Trophoblast cell (in vitro differentiated cells and primary cell): Measurements from ENCODE around the gene CTBP2.

Experiments
- DNase-seq, 2 donors: peaks; one replicate each; pipeline ENCODE4 v3.0.0-alpha.2; 2016
- H2AFZ ChIP-seq: 2 replicates; pipeline ENCODE4 v1.6.1; 2013; ENCODE audit warnings: low read length, moderate library complexity, mild to moderate bottlenecking; ENCODE audit not compliant: insufficient read depth, poor library complexity
- H2AK5ac ChIP-seq: 2 replicates; pipeline ENCODE4 v1.6.1; 2013; ENCODE audit warnings: mild to moderate bottlenecking, low read length
- H2BK120ac ChIP-seq: 2 replicates; pipeline ENCODE4 v1.6.1; 2013; ENCODE audit warnings: low read length, mild to moderate bottlenecking, moderate library complexity; ENCODE audit not compliant: insufficient read depth, poor library complexity
- H2BK12ac ChIP-seq: 2 replicates; pipeline ENCODE4 v1.6.1; 2013; ENCODE audit warnings: mild to moderate bottlenecking, low read length, moderate library complexity
- H2BK5ac ChIP-seq: 2 replicates; pipeline ENCODE4 v1.6.1; 2013; ENCODE audit warnings: low read length, low read depth, moderate library complexity, mild to moderate bottlenecking; ENCODE audit not compliant: poor library complexity
- H3K14ac ChIP-seq: 2 replicates; pipeline ENCODE4 v1.6.1; 2013; ENCODE audit warnings: mild to moderate bottlenecking, low read length
- H3K18ac ChIP-seq: 2 replicates; pipeline ENCODE4 v1.6.1; 2013; ENCODE audit warnings: mild to moderate bottlenecking, low read length
- H3K23ac ChIP-seq: 2 replicates; pipeline ENCODE4 v1.6.1; 2013; ENCODE audit warnings: low read length
- H3K27ac ChIP-seq: 2 replicates; pipeline ENCODE4 v1.5.1; 2013; ENCODE audit warnings: low read depth, mild to moderate bottlenecking, inconsistent platforms, low read length, moderate library complexity
- H3K27me3 ChIP-seq: 2 replicates; pipeline ENCODE4 v1.6.1; 2013; ENCODE audit warnings: inconsistent platforms, mild to moderate bottlenecking, low read length, moderate library complexity; ENCODE audit not compliant: insufficient read depth
- H3K36me3 ChIP-seq, 2 experiments: 1 replicate in 1 of 2; 2 replicates in 1 of 2; pipeline ENCODE4 v1.6.1; 2013; ENCODE audit warnings: low read length in 2 of 2, mild to moderate bottlenecking in 2 of 2, moderate library complexity in 1 of 2; ENCODE audit not compliant: insufficient read depth in 2 of 2, control insufficient read depth in 1 of 2
- H3K4ac ChIP-seq: 2 replicates; pipeline ENCODE4 v1.6.1; 2013; ENCODE audit warnings: low read depth, mild to moderate bottlenecking, low read length, moderate library complexity
- H3K4me1 ChIP-seq, 2 experiments: 1 replicate in 1 of 2; 2 replicates in 1 of 2; pipeline ENCODE4 v1.6.1; 2013; ENCODE audit warnings: low read length in 2 of 2, mild to moderate bottlenecking in 2 of 2, moderate library complexity in 1 of 2; ENCODE audit not compliant: insufficient read depth in 2 of 2, control insufficient read depth in 1 of 2
- H3K4me2 ChIP-seq: 2 replicates; pipeline ENCODE4 v1.6.1; 2013; ENCODE audit warnings: inconsistent platforms, mild to moderate bottlenecking, low read length, moderate library complexity
- H3K4me3 ChIP-seq: 2 replicates; pipeline ENCODE4 v1.5.1; 2013; ENCODE audit warnings: mild to moderate bottlenecking, low read depth, low read length, inconsistent platforms
- H3K79me1 ChIP-seq: one replicate; pipeline ENCODE4 v1.6.1; 2013; ENCODE audit warnings: low read length
- H3K79me2 ChIP-seq: 2 replicates; pipeline ENCODE4 v1.6.1; 2013; ENCODE audit warnings: low read length, mild to moderate bottlenecking; ENCODE audit not compliant: control insufficient read depth, insufficient read depth, poor library complexity
- H3K9ac ChIP-seq: 2 replicates; pipeline ENCODE4 v1.6.1; 2013; ENCODE audit warnings: mild to moderate bottlenecking, low read length
- H3K9me3 ChIP-seq: 2 replicates; pipeline ENCODE4 v1.6.1; 2013; ENCODE audit warnings: low read depth, mild to moderate bottlenecking, control low read depth, inconsistent platforms, low read length; ENCODE audit not compliant: insufficient read depth
- H4K12ac ChIP-seq: 2 replicates; pipeline ENCODE4 v1.6.1; 2013; ENCODE audit warnings: low read depth, mild to moderate bottlenecking, low read length, moderate library complexity
- H4K8ac ChIP-seq: 2 replicates; pipeline ENCODE4 v1.6.1; 2013; ENCODE audit warnings: low read depth, mild to moderate bottlenecking, low read length, moderate library complexity
- H4K91ac ChIP-seq: one replicate; pipeline ENCODE4 v1.6.1; 2013; ENCODE audit warnings: low read depth, mild to moderate bottlenecking, low read length, moderate library complexity
- WGBS: extraction: QIAGEN DNeasy Blood & Tissue Kit; methylation state at CpG from one replicate; pipeline ENCODE4 v1.1.7; 2013; ENCODE audit warnings: missing lambda C conversion rate; ENCODE audit not compliant: insufficient read length, insufficient coverage; ENCODE audit errors: extremely low coverage; 5-methylcytosine and 5-hydroxymethylcytosine counted together

Gene CTBP2

GRCh38 chr10:125130916-125131315 lies 29.4 kb downstream of the CTBP2 start:
- DNase-seq, result no peak
- no peak overlapping the region for H2AFZ ChIP-seq
- no peak overlapping the region for H3K23ac ChIP-seq
- H3K14ac ChIP-seq, result no peak overlapping the region
- peaks cover 13 to 24% of the 10 kb centered on the region in 2 experiments for H3K4me1 ChIP-seq
- no peak overlapping the region for H2BK12ac ChIP-seq
- H3K4ac ChIP-seq, result no peak overlapping the region
- H3K27me3 ChIP-seq, result no peaks in the 10 kb centered on the region
- H3K4me3 ChIP-seq, result no peak overlapping the region
- no peak overlapping the region for H4K8ac ChIP-seq
- no peak overlapping the region for H4K91ac ChIP-seq
- no peak overlapping the region for H2BK120ac ChIP-seq
- no peak overlapping the region for H2BK5ac ChIP-seq
- H3K79me2 ChIP-seq, result peaks cover 7% of the 10 kb centered on the region
- no peak overlapping the region for H2AK5ac ChIP-seq
- no peak overlapping the region for H3K27ac ChIP-seq
- whole genome bisulfite sequencing, result no CpG with 5 or more reads among the region's 15 CpGs
- no peak overlapping the region for H3K4me2 ChIP-seq
- no peak overlapping the region for H4K12ac ChIP-seq
- no peak overlapping the region for H3K18ac ChIP-seq
- H3K9ac ChIP-seq, result no peak overlapping the region
- no peaks in the 10 kb centered on the region for H3K79me1 ChIP-seq
- H3K36me3 ChIP-seq, result peaks cover 17 to 28% of the 10 kb centered on the region in 2 experiments
- peaks cover 2% of the 10 kb centered on the region for H3K9me3 ChIP-seq

GRCh38 chr10:125130260-125130659 lies 30.1 kb downstream of the CTBP2 start:
- no peak overlapping the region for H4K12ac ChIP-seq
- H3K4ac ChIP-seq, result peak overlapping the region; percentile 55
- peaks cover 15 to 29% of the 10 kb centered on the region in 2 experiments for H3K4me1 ChIP-seq
- H3K9ac ChIP-seq, result no peak overlapping the region
- H3K4me3 ChIP-seq, result no peak overlapping the region
- H3K27ac ChIP-seq, result no peak overlapping the region
- H3K27me3 ChIP-seq, result no peaks in the 10 kb centered on the region
- no peak overlapping the region for H2BK12ac ChIP-seq
- H2AK5ac ChIP-seq, result no peak overlapping the region
- no peak overlapping the region for H2BK5ac ChIP-seq
- no peak overlapping the region for H3K4me2 ChIP-seq
- no peak overlapping the region for H3K18ac ChIP-seq
- H3K23ac ChIP-seq, result no peak overlapping the region
- H3K79me2 ChIP-seq, result peaks cover 7% of the 10 kb centered on the region
- H4K91ac ChIP-seq, result no peak overlapping the region
- H2BK120ac ChIP-seq, result no peak overlapping the region
- H3K9me3 ChIP-seq, result peaks cover 2% of the 10 kb centered on the region
- H3K36me3 ChIP-seq, result peaks cover 17 to 31% of the 10 kb centered on the region in 2 experiments
- no peak overlapping the region for H4K8ac ChIP-seq
- H3K79me1 ChIP-seq, result no peaks in the 10 kb centered on the region
- DNase-seq, result no peak
- no peak overlapping the region for H3K14ac ChIP-seq
- no peak overlapping the region for H2AFZ ChIP-seq
- WGBS, result no CpG with 5 or more reads among the region's 9 CpGs

DNA sequence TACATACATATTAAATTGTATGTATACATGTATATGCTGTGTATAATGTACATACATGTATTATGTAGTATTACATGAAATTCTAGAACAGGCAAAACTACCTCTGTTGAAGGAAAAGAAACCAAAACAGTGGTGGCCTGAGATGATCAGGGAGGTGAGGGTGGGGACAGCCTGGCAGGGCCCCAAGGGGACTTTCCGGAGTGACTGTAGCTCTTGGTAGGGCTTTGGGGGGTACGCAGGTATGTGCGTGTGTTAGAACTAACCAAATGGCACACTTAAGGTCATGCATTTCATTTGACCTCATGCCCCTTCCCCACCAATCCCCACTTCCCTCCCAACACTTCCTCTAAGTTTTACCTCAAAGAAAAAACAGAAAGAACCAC lies 31.3 kb downstream of the CTBP2 start:
- Histone ChIP-seq H2BK12ac (no peak overlapping the region), H3K27me3 (no peaks in the 10 kb centered on the region), H3K9ac (no peak overlapping the region), H4K91ac (no peak overlapping the region), H2BK5ac (no peak overlapping the region), H3K18ac (no peak overlapping the region), H2BK120ac (no peak overlapping the region), H3K4me1 (peaks cover 15 to 27% of the 10 kb centered on the region in 2 experiments), H3K36me3 (peaks cover 18 to 31% of the 10 kb centered on the region in 2 experiments), H2AFZ (no peak overlapping the region), H3K14ac (no peak overlapping the region), H3K79me2 (peaks cover 7% of the 10 kb centered on the region), H3K4me2 (no peak overlapping the region), H3K4me3 (no peak overlapping the region), H3K27ac (no peak overlapping the region), H2AK5ac (no peak overlapping the region), H3K79me1 (no peaks in the 10 kb centered on the region), H4K8ac (no peak overlapping the region), H3K4ac (peak overlapping the region; percentile 65), H3K23ac (no peak overlapping the region), H4K12ac (no peak overlapping the region), H3K9me3 (peaks cover 2% of the 10 kb centered on the region)
- WGBS, result no CpG with 5 or more reads among the region's 3 CpGs
- no peak for DNase-seq

DNA sequence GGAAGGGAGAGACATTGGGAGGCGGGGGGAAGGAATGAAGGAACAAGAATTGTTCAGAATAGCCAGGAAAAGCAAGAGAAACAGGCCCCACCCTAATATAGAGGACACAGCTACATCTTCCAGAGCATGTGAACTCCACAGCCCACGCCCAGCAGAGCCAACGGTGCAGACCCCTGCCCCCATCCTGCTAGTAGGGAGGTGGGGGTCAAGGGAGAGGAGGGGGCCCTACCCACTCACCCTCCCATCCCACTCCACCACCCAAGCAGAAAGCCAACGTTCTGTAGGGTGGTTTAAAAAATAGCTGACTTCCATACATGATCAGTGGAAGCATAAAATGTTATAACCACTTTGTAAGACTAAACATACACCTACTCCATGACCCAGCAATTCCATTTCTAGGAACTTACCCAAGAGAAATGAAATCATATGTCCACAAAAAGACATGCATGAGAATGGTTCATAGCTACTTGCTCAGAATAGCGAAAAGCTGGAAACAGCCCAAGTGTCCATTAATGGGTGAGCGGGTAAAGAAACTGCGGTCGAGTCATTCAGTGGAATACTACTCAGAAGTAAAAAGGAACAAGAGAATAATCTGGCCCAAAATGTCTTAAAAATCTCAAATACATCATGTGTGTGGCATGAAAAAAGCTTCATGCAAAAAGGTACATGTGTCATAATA lies 31.8 kb downstream of the CTBP2 start:
- no peak overlapping the region for H4K8ac ChIP-seq
- H3K4me1 ChIP-seq, result peaks cover 15 to 26% of the 10 kb centered on the region in 2 experiments
- H3K18ac ChIP-seq, result no peak overlapping the region
- no peak overlapping the region for H3K14ac ChIP-seq
- no peak overlapping the region for H2BK12ac ChIP-seq
- peaks cover 2% of the 10 kb centered on the region for H3K9me3 ChIP-seq
- no peak overlapping the region for H3K4me2 ChIP-seq
- H3K9ac ChIP-seq, result no peak overlapping the region
- H3K36me3 ChIP-seq, result peaks cover 20 to 33% of the 10 kb centered on the region in 2 experiments
- no peak overlapping the region for H4K91ac ChIP-seq
- no peak overlapping the region for H3K23ac ChIP-seq
- H2BK120ac ChIP-seq, result no peak overlapping the region
- no peak overlapping the region for H3K27ac ChIP-seq
- no CpG with 5 or more reads among the region's 8 CpGs for WGBS
- H3K79me2 ChIP-seq, result peaks cover 11% of the 10 kb centered on the region
- DNase-seq, result no peak
- no peak overlapping the region for H4K12ac ChIP-seq
- peak overlapping the region; percentile 39 for H3K4ac ChIP-seq
- no peak overlapping the region for H3K4me3 ChIP-seq
- no peak overlapping the region for H2BK5ac ChIP-seq
- no peak overlapping the region for H2AK5ac ChIP-seq
- H2AFZ ChIP-seq, result no peak overlapping the region
- H3K27me3 ChIP-seq, result no peaks in the 10 kb centered on the region
- H3K79me1 ChIP-seq, result no peaks in the 10 kb centered on the region
